NCI-H128 (cell line): ENCODE measurements around the gene USP3.

ENCODE experiments used
- DNase-seq: peaks from one replicate; lab custom pipeline; 2025; ENCODE audit not compliant: unreplicated experiment; lab: John Stamatoyannopoulos, UW

Gene USP3

GRCh38 chr15:63582718-63583426 lies 78.5 kb downstream of the USP3 start:
- DNase-seq: no peak

GRCh38 chr15:63586790-63587189 lies 82.4 kb downstream of the USP3 start:
- no peak for DNase-seq

GRCh38 chr15:63587527-63587926 lies 83.1 kb downstream of the USP3 start:
- DNase-seq: no peak

GRCh38 chr15:63588826-63589225 lies 84.4 kb downstream of the USP3 start:
- DNase-seq: no peak

GRCh38 chr15:63593705-63594671 lies 89.6 kb downstream of the USP3 start:
- no peak for DNase-seq

GRCh38 chr15:63595065-63595464 lies 90.7 kb downstream of the USP3 start:
- DNase-seq: no peak

- no peak for DNase-seq
Observed at GRCh38 chr15:63595688-63596087, 91.3 kb downstream of the USP3 start.

GRCh38 chr15:63596676-63597037 lies 92.3 kb downstream of the USP3 start:
- DNase-seq: no peak

- DNase-seq: no peak
Observed at GRCh38 chr15:63597038-63597790, 92.8 kb downstream of the USP3 start, which contains the start of gene FBXL22. Gene FBXL22 (plus strand): TSS chr15:63597387. CDS start chr15:63597393, 6 bp downstream.

- DNase-seq: no peak
Observed at GRCh38 chr15:63597821-63598220, 93.4 kb downstream of the USP3 start.

- no peak for DNase-seq
Observed at GRCh38 chr15:63598473-63599400, 94.3 kb downstream of the USP3 start.

GRCh38 chr15:63599401-63600000 lies 95.1 kb downstream of the USP3 start:
- no peak for DNase-seq

GRCh38 chr15:63600001-63600615 lies 95.7 kb downstream of the USP3 start:
- no peak for DNase-seq

- DNase-seq: peak; percentile 50
Observed at GRCh38 chr15:63600616-63601025, 96.2 kb downstream of the USP3 start.

GRCh38 chr15:63601026-63601703 lies 96.8 kb downstream of the USP3 start:
- no peak for DNase-seq

- no peak for DNase-seq
Observed at GRCh38 chr15:63601704-63602185, 97.4 kb downstream of the USP3 start.

GRCh38 chr15:63602595-63602994 lies 98.2 kb downstream of the USP3 start:
- DNase-seq: no peak

GRCh38 chr15:63603516-63603915 lies 99.1 kb downstream of the USP3 start:
- no peak for DNase-seq

- DNase-seq: no peak
Observed at GRCh38 chr15:63604281-63604680, 99.9 kb downstream of the USP3 start.
